Measurements from ENCODE around the gene ARL16.
A peak's percentile ranks its signal among the peaks of the same experiment; 100 is the strongest.

Gene ARL16, protein sequence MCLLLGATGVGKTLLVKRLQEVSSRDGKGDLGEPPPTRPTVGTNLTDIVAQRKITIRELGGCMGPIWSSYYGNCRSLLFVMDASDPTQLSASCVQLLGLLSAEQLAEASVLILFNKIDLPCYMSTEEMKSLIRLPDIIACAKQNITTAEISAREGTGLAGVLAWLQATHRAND

GRCh38 chr17:81683584-81684441 is at the start of gene ARL16, which contains the start of gene HGS:
Gene ARL16, minus strand, starts transcription at chr17:81683797. Its CDS starts 44 bp downstream, at chr17:81683753.
Gene HGS, plus strand, starts transcription at chr17:81684011. Its CDS starts 56 bp downstream, at chr17:81684067.
- peak within 1 kb of the TSS; percentile 96 for H3K4me3 ChIP-seq (ENCODE audit: low read depth, low read length)
- peak; percentile 98 for DNase-seq (ENCODE audit: low read depth)
- in situ Hi-C loops (cut with HindIII; ENCODE audit: low sequenced_read_pairs), result no loop called here
- TF ChIP-seq CTCF (IDR thresholded peaks at IDR 0.05; ENCODE audit: low read depth, low read length, missing control alignments), result no peak

GRCh38 chr17:81727324-81728031 is 43.9 kb upstream of the ARL16 start:
- in situ Hi-C loops (cut with HindIII; ENCODE audit: low sequenced_read_pairs), result no loop called here
- DNase-seq (ENCODE audit: low read depth), result no peak
- no peak overlapping the region for H3K4me3 ChIP-seq (ENCODE audit: low read depth, low read length)
- TF ChIP-seq CTCF (IDR thresholded peaks at IDR 0.05; ENCODE audit: low read depth, low read length, missing control alignments), result no peak

DNA sequence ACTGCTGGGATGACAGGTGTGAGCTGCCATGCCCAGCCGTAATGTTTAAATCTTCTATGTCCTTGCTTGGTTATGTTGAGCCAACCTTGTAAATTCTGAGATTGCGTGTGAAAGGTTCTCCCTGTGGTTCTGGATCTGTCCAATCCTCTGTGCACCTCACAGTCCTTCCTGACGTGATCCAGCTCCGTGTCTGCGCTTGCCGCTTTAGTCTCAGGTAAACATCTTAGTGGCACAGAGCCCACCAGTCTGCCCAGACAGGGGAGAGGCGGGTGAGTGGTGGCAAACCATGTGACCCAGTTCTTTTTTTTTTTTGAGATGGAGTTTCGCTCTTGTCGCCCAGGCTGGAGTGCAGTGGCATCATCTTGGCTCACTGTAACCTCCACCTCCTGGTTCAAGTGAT is 42.4 kb upstream of the ARL16 start:
- no peak for DNase-seq (ENCODE audit: low read depth)
- in situ Hi-C loops (cut with HindIII; ENCODE audit: low sequenced_read_pairs), result no loop called here
- TF ChIP-seq CTCF (IDR thresholded peaks at IDR 0.05; ENCODE audit: low read depth, low read length, missing control alignments), result no peak
- no peak overlapping the region for H3K4me3 ChIP-seq (ENCODE audit: low read depth, low read length)

GRCh38 chr17:81725439-81725838 is 41.8 kb upstream of the ARL16 start:
- no peak overlapping the region for H3K4me3 ChIP-seq (ENCODE audit: low read depth, low read length)
- in situ Hi-C loops (cut with HindIII; ENCODE audit: low sequenced_read_pairs), result no loop called here
- no peak for DNase-seq (ENCODE audit: low read depth)
- no peak for TF ChIP-seq CTCF (IDR thresholded peaks at IDR 0.05; ENCODE audit: low read depth, low read length, missing control alignments)

- in situ Hi-C loops (cut with HindIII; ENCODE audit: low sequenced_read_pairs), result no loop called here
- H3K4me3 ChIP-seq (ENCODE audit: low read depth, low read length), result no peak overlapping the region
- DNase-seq (ENCODE audit: low read depth), result no peak
- TF ChIP-seq CTCF (IDR thresholded peaks at IDR 0.05; ENCODE audit: low read depth, low read length, missing control alignments), result no peak
These were observed 40.1 kb upstream of the ARL16 start for GRCh38 chr17:81723651-81724209.

Measured in astrocyte of the cerebellum (primary cell).